ENCODE measurements around the gene VCAN.

GRCh38 chr5:83530193-83530592 is 58.6 kb downstream of the VCAN start:
- no peak for TF ChIP-seq CTCF (IDR thresholded peaks at IDR 0.05)
- TF ChIP-seq POLR2A (IDR thresholded peaks at IDR 0.05): no peak
